Liver (tissue), 9 donors: Measurements from ENCODE around the gene SLC4A3. TPM values are rescaled to one million over a fixed set of nuclear protein-coding genes. Genes with fewer than 3 reads are reported as not detected.

Source experiments
- DNase-seq: peaks from one replicate; pipeline ENCODE4 v3.0.0-alpha.2; 2017; ENCODE audit warnings: low spot score
- H3K27ac ChIP-seq, 2 donors: one replicate each; pipeline ENCODE4 v1.7.0; 2013; ENCODE audit warnings: inconsistent platforms in 2 of 2, low read length in 2 of 2, control low read depth in 1 of 2, low read depth in 1 of 2, mild to moderate bottlenecking in 1 of 2
- H3K27me3 ChIP-seq, 4 donors: one replicate each; pipeline versions ENCODE4 v1.6.1 to v1.7.0; 2013; ENCODE audit warnings: low read length in 3 of 4, inconsistent platforms in 1 of 4, mild to moderate bottlenecking in 1 of 4, moderate library complexity in 1 of 4; ENCODE audit not compliant: control insufficient read depth in 4 of 4, insufficient read depth in 4 of 4
- H3K36me3 ChIP-seq, 4 donors: one replicate each; pipeline versions ENCODE4 v1.6.1 to v1.7.0; 2013; ENCODE audit warnings: low read length in 3 of 4, mild to moderate bottlenecking in 3 of 4, low read depth in 1 of 4, moderate library complexity in 1 of 4; ENCODE audit not compliant: control insufficient read depth in 4 of 4, insufficient read depth in 3 of 4
- H3K4me1 ChIP-seq, 4 donors: one replicate each; pipeline versions ENCODE4 v1.6.1 to v1.7.0; 2013; ENCODE audit warnings: low read length in 3 of 4, mild to moderate bottlenecking in 3 of 4, moderate library complexity in 1 of 4; ENCODE audit not compliant: control insufficient read depth in 4 of 4, insufficient read depth in 4 of 4
- H3K4me3 ChIP-seq, 3 donors: one replicate each; pipeline versions ENCODE4 v1.6.1 to v1.7.0; 2013; ENCODE audit warnings: low read length in 3 of 3, control low read depth in 1 of 3, low read depth in 1 of 3, mild to moderate bottlenecking in 1 of 3
- H3K9ac ChIP-seq, 2 donors: one replicate each; pipeline ENCODE4 v1.7.0; 2013; ENCODE audit warnings: low read length in 2 of 2, mild to moderate bottlenecking in 2 of 2, moderate library complexity in 2 of 2, control low read depth in 1 of 2, low read depth in 1 of 2
- H3K9me3 ChIP-seq, 4 donors: one replicate each; pipeline versions ENCODE4 v1.6.1 to v1.7.0; 2013; ENCODE audit warnings: low read length in 3 of 4; ENCODE audit not compliant: control insufficient read depth in 4 of 4
- ATF3 ChIP-seq: IDR thresholded peaks from 2 replicates; pipeline ENCODE4 v1.6.1; 2016; ENCODE audit warnings: antibody characterized with exemption
- CTCF ChIP-seq: fragments of 150-350 bp; IDR thresholded peaks from 2 replicates; pipeline ENCODE4 v1.5.1; 2017; ENCODE audit warnings: improper control_type of control experiment, low read depth, low read length; ENCODE audit not compliant: missing input control
- EGR1 ChIP-seq, 2 donors: IDR thresholded peaks; 2 replicates each; pipeline ENCODE4 v1.6.1; 2016 to 2018; ENCODE audit warnings: antibody characterized with exemption in 2 of 2, low read depth in 2 of 2
- FOXA1 ChIP-seq: IDR thresholded peaks from 2 replicates; pipeline ENCODE4 v1.6.1; 2016; ENCODE audit warnings: antibody characterized with exemption
- HNF4A ChIP-seq, 2 donors: conservative IDR thresholded peaks; 2 replicates each; pipeline ENCODE4 v1.6.1; 2016; ENCODE audit warnings: antibody characterized with exemption in 2 of 2, mild to moderate bottlenecking in 2 of 2
- HNF4G ChIP-seq: IDR thresholded peaks from 2 replicates; pipeline ENCODE4 v1.6.1; 2016; ENCODE audit warnings: antibody characterized with exemption
- JUND ChIP-seq, 2 donors: IDR thresholded peaks; 2 replicates each; pipeline ENCODE4 v1.6.1; 2016; ENCODE audit warnings: antibody characterized with exemption in 2 of 2
- RAD21 ChIP-seq, 2 donors: IDR thresholded peaks; 2 replicates each; pipeline ENCODE4 v1.6.1; 2016; ENCODE audit warnings: antibody characterized with exemption in 2 of 2, mild to moderate bottlenecking in 2 of 2
- REST ChIP-seq: IDR thresholded peaks from 2 replicates; pipeline ENCODE4 v1.6.1; 2016; ENCODE audit warnings: antibody characterized with exemption, mild to moderate bottlenecking
- RXRA ChIP-seq, 2 donors: IDR thresholded peaks; 2 replicates each; pipeline ENCODE4 v1.6.1; 2017 to 2018; ENCODE audit warnings: antibody characterized with exemption in 2 of 2, mild to moderate bottlenecking in 1 of 2
- TAF1 ChIP-seq: conservative IDR thresholded peaks from 2 replicates; pipeline ENCODE4 v1.6.1; 2016; ENCODE audit warnings: antibody characterized with exemption, mild to moderate bottlenecking
- YY1 ChIP-seq: IDR thresholded peaks from 2 replicates; pipeline ENCODE4 v1.6.1; 2016; ENCODE audit warnings: antibody characterized with exemption, mild to moderate bottlenecking
- ZBTB33 ChIP-seq: IDR thresholded peaks from 2 replicates; pipeline ENCODE4 v1.6.1; 2016; ENCODE audit warnings: antibody characterized with exemption
- WGBS: extraction: QIAGEN DNeasy Blood & Tissue Kit; methylation state at CpG from one replicate; pipeline ENCODE4 v1.1.7; 2013; 5-methylcytosine and 5-hydroxymethylcytosine counted together
- polyA plus RNA-seq, 2 donors: library from polyadenylated mRNA; stranded (reverse) in 1 of 2; unstranded in 1 of 2; fragments of 200-250 nt in 1 of 2; fragments of >200 nt in 1 of 2; fragmentation: Nextera tagmentation in 1 of 2; extraction: Ambion mirVana in 1 of 2; gene quantifications; one replicate each; pipeline versions ENCODE4 v1.2.1 to v1.2.3, GENCODE V29; 2013 to 2015
- total RNA-seq, 2 donors: library from RNA; depleted of rRNA; stranded (reverse); fragments of >200 nt; gene quantifications; one replicate each; pipeline ENCODE4 v1.2.3, GENCODE V29; 2014
- donor health status: healthy.
- donor health status: healthy.
- donor health status: healthy.
- donor health status: healthy.
- donor health status: healthy.

SLC4A3 gene
- total and polyA plus RNA-seq, 4 donors, result 0.08 to 0.19 (median 0.08) TPM

- peaks cover 0 to under 1% (median 0%) of the 10 kb centered on the region in 4 donors for H3K27me3 ChIP-seq
- WGBS, result 79% methylated on average over 4 of the region's 4 CpGs
- H3K27ac ChIP-seq, result no peak overlapping the region
- H3K36me3 ChIP-seq, result no peaks in the 10 kb centered on the region
- no peak overlapping the region for H3K4me3 ChIP-seq
- TF ChIP-seq EGR1 (IDR thresholded peaks at IDR 0.05; ENCODE audit: low read depth in 2 of 2) (no peak), JUND (IDR thresholded peaks at IDR 0.05) (no peak), FOXA1 (no peak), RXRA (IDR thresholded peaks at IDR 0.05) (no peak), HNF4A (conservative IDR thresholded peaks at IDR 0.05) (no peak), REST (no peak), YY1 (no peak), ATF3 (no peak), CTCF (no peak), ZBTB33 (no peak), HNF4G (no peak), RAD21 (IDR thresholded peaks at IDR 0.05) (no peak)
- no peak for DNase-seq
- H3K9ac ChIP-seq, result no peak overlapping the region
- H3K9me3 ChIP-seq, result peaks cover 0 to 8% (median under 1%) of the 10 kb centered on the region in 4 donors
- peaks cover 0 to 3% (median 0%) of the 10 kb centered on the region in 4 donors for H3K4me1 ChIP-seq
Measured at GRCh38 chr2:219680958-219681693, 53.7 kb downstream of the SLC4A3 start.

- peaks cover 0 to 2% (median 0%) of the 10 kb centered on the region in 4 donors for H3K27me3 ChIP-seq
- WGBS, result 73% methylated on average over 6 of the region's 6 CpGs
- peaks cover 0 to 3% (median 0%) of the 10 kb centered on the region in 4 donors for H3K4me1 ChIP-seq
- no peak overlapping the region for H3K9ac ChIP-seq
- no peak overlapping the region for H3K27ac ChIP-seq
- H3K9me3 ChIP-seq, result peaks cover 0 to 8% (median under 1%) of the 10 kb centered on the region in 4 donors
- no peak for DNase-seq
- no peaks in the 10 kb centered on the region for H3K36me3 ChIP-seq
- no peak overlapping the region for H3K4me3 ChIP-seq
- TF ChIP-seq REST (no peak), ATF3 (no peak), TAF1 (no peak), RAD21 (IDR thresholded peaks at IDR 0.05) (no peak), CTCF (no peak)
Measured at GRCh38 chr2:219681694-219682300, 54.4 kb downstream of the SLC4A3 start.
